ENCODE results near the gene TBX6.
"Not testable (repeated sequence)": the region's sequence is repeated elsewhere in the genome, so short reads cannot be mapped to it uniquely, and the experiment has no call there.

The TBX6 gene

DNA sequence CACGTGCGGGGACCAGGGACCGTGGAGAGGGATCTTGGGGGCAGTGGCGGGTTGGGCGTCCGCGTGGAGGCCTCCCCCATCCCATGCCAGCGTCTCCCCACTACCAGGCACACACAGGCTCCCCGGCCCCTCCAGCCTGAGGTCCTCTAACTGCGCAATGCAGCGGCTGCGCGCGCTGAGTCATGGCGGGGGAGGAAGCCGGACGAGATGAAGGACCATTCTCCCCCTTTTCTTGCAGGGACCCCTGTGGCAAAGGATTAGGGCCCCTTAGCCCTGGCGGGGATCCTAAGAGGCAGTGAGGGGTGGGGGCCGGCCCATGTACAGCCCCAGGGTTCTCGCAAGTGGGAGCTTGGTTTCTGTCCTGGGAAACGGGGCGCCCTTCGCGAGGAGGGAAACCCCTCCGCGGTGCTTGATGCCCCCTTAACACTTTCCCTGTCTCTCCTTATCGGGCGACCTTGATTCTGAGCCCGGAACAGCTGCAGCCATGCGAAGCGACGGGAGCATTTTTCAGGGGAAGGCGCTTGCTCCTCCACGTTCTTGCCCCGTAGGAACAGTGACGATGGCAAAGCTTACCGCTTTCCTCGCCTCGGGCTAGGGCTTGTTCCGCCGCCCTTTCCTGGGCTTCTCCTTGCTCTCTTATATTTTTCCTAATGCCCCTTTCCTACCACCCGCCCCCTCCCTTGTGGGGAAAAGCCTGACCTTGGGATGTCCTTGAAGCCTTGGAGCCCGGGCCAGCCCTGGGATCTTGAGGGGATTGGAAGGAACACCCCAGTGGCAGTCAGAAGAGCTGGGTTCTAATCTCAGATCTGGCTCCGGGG, 25.6 kb downstream of the TBX6 start:
- no peak for FAIRE-seq

DNA sequence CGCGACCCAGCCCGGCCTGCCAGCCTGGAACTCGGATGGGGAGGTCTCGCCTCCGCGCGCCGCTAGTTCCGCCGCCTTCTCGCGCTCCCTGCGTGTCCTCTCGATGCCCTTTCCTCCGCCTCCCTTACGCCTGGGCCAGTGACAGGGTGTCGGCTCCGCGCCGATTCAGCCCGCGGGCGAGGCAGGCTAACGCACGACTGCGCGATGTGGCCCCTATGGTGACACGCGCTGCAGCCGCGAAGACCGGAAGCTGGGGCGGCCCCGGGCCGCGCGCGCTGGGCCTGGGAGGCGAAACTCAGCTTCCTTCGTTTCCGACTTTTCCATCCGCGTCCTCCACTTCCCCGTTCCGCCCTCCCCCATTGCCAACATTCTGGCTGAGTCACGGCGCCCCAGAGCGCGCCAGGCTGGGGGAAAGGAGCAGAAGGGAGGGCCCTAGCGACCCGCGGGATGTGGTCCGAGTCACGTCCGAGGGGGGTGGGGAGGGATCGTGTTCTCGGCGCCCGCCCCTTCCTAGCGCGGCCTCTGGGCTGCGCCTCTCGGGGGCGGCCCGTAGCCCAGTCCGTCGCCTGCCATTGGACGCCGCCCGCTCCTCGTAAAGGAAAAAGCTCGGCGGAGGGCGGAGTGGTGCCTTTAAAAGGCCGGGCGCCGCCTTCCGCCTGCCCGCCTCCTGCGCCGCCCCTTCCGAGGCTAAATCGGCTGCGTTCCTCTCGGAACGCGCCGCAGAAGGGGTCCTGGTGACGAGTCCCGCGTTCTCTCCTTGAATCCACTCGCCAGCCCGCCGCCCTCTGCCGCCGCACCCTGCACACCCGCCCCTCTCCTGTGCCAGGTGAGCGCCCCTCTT, 26.4 kb downstream of the TBX6 start, which contains the start of gene ALDOA:
TSS of gene ALDOA (plus strand) at position 659 of the 841 bp plus-strand sequence. CDS start 1,138 bp downstream, outside the sequence.
- FAIRE-seq = peak; percentile 68

DNA sequence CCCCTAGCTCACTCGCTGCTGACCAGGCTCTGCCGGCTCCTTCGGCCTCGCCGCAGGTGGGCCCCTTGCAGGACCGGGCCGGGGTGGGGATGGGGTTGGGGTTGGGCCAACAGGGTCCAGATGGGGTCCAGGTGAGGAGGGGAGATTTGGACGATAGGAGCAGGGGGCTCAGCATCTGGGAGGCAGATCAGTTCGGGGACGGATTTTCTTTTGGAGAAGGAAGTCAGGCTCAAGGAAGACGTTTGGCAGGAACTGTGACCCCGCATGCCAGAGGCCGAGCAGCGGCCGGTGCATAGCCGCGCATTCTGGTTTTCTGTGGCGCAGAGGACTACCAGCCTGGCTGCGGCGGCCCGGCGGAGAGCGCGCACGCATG, 27.0 kb downstream of the TBX6 start:
- FAIRE-seq = no peak

DNA sequence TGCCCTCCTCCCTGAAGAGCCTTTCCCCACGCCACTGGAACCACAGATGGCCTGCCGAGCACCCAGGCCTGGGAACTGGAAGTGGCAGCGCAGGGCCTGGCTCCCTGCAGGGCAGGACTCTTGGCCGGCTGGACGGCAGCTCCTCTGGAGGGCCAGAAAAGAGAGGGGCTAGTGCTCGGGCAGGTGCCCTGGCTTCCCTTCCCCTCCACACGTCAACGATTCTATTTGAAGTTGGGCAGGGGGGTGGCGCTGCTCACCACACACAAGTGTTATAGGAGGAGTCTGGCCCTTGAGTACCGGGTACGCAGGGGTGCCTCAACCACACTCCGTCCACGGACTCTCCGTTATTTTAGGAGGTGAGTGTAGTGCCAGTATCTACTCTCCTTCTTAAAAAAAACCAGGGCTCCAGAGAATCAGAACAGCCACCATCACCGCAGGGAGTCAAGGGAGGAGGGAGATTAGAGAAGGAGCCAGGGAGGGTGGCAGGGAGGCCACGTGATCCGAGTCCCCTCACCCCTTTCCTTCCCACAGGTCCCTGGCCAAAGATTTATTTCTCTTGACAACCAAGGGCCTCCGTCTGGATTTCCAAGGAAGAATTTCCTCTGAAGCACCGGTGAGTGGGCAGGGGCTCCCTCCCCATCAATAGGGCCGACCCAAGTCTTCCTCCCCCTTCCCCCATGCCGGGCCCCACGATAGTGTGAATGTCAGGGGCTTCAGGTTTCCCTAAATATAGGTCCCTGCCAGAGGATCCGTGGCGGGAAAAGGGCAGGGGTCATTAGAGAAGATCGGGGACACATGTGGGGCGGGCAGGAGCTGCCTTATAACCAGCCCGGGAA, 27.6 kb downstream of the TBX6 start:
- no peak for FAIRE-seq

DNA sequence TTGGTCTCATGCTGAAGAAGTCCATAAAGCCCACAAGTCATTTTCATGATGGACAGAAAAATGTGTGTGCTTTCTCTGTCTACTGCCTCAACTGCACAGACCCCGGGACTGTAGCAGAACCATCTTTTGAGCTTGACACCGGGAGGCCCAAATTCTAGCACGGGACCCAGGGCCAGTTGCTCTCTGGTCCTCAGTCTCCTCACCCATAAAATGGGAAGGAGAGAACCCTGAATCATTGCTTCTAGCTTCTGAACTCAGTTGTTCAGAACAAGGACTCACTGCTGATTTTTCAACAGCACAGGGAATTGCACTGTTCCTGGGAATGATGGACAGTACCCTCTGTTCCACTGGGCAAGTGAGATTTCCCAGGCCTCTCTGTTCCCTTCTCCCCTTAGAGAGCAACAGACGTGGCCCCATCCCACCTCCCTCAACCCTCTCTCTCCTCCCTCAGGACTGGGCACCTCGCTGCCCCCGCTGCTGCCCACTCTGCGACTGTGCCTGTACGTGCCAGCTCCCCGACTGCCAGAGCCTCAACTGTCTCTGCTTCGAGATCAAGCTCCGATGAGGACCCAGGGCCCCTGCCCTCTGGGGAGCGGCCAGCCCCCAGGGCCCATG, 28.3 kb downstream of the TBX6 start:
- no peak for FAIRE-seq

DNA sequence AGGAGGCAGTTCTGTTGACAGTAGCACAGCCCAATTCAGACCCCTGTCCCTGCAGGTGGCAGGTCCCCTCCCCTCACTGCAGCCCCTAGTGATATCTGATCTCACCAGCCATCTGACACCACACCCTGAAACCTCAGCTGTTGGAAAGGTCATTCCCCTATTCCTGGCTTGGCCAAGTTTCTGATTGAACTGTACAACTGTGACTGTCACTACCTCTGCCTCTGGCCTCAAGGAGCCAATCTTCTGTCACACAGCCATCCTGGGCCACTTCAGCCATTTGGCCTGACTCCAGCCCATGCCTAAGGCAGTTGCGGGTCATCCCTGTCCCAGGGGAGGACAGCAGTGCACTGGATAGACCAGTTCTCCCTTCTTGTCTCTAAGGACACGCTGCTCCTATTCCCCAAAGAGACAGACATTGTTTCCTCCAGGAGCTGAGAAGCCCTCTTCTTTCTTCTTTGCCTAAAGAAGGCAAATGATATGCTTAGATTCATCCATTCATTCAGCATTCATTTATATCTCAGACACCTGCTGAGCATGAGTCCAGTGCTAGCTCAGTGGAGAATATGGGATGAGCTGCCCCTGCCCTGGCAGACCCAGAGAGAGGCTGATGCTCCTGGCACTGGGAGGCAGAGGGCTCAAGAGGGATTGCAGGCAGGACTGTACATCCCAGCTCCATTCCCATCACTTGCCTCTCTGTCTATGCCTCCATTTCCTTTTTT, 30.7 kb downstream of the TBX6 start:
- no peak for FAIRE-seq

DNA sequence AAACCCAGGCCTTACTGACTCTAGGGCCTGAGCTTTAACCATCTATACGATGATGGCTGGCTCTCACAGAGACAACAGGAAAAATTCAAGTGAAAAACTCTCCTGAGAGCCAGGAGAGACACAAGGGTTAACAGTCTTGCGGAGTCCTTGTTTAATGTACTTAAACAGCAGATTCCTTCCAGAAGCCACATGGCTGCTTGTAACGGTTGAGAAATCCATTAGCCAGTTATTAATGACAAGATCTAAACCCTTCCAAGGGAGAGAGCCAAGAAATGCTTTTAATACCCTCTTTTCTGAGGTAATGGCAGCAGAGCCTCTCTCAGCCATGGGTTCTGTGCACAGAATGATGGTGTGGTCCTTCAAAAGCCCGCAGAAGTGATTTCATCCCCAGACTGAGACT, 31.4 kb downstream of the TBX6 start:
- no peak for FAIRE-seq

DNA sequence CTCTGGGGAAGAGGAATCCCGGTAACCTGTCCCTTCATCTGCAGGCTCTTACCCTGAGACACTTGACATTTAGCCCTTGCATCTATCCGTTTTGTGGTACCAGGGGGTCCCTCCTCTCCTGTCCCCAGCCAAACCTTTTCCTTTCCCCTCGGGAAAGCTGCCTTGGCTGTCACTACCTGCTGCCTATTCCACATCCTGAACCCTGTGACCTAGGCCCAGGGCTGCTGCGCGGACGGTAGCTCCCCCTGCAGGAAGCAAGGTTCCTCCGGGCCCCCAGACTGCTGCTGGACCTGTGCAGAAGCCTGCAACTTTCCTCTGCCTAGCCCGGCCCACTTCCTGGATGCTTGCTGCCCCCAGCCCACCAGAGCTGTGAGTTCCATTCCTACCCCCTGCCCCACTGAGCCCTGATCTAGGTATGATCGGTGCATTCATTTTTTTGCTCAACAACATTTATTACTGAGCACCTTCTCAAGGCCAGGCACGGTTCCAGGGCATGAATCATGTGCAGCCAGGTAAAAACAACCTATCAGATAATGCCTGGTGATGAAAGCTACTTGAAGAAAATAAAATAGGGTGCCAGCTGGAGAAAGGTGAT, 36.7 kb downstream of the TBX6 start:
- no peak for FAIRE-seq

DNA sequence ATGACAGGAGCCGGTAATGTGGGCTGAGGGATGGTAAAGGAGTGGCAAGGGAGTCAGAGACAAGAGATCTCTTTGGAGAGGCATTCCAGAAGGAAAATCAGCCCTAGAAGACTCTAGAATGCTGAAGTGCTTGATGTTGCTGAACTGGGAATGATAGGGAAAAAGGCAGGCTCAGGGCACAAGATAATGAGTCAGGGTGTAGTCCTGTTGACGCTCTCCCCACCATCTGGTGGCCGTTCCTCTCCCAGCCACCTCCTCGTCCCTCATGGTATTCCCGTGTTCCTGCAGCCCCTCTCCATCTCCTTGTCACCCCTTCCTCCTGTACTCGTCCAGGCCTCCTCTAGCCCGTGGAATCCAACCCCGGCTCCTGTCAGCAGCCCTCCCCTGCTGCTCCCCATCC, 37.3 kb downstream of the TBX6 start:
- no peak for FAIRE-seq

DNA sequence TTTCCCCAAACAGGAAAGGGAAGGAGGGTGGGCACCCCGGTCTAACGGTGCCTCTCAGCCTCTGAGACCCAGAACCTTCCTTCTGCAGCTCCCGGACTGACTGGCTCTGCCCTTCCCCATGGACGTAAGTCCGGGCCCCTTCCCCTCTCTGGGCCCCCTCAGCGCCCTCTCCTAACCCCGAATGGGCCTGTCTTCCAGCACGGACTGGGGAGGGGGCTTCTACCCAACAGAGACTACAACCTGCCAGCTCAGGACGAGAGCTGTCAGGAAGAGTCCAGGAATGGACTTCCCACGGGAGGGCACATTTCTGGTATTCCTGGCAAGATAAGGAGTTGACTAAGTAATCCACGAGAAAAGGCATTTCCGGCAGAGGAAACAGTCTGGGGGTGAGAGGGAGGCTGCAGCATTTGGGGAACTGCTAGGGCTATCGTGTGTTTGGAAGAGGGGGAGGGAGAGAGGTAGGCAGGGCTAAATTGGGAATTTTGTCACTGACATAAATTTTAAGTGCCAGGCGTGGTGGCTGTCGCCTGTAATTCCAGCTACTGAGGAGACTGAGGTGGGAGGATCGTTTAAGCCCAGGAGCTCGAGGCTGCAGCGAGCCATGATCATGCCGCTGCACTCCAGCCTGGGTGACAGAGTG, 38.2 kb downstream of the TBX6 start:
- no peak for FAIRE-seq

DNA sequence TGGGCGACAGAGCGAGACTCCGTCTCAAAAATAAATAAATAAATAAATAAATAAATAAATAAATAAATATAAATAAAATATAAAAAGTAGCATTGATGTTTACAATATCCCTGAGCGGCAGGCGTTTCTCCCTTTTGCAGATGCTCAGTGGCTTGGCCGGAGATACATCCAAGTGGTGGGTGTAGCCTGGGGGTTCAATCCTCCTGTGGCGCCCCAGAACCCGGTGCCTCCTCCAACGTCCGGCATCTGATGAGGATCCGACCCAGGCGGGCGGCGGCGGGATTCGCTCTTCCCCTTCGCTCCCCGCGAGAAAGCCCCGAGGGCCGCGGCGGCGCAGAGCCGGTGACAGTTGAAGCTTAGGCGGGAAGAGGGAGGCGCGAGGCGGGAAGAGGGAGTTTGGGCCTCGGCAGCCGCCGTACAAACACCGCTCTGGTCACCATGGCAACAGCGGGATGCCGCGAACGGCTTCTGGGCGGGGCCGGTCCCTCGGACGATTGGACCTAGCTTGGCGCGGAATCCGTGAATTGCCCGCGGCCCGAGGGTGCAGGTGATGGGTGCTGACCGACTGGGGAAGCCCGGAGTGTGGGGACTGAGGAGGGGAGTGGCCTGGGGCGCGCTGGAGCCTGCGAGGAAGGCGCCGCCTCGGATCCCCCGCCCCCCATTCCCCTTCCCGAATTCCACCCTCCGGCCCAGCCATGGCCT, 38.9 kb downstream of the TBX6 start:
- FAIRE-seq = no peak

DNA sequence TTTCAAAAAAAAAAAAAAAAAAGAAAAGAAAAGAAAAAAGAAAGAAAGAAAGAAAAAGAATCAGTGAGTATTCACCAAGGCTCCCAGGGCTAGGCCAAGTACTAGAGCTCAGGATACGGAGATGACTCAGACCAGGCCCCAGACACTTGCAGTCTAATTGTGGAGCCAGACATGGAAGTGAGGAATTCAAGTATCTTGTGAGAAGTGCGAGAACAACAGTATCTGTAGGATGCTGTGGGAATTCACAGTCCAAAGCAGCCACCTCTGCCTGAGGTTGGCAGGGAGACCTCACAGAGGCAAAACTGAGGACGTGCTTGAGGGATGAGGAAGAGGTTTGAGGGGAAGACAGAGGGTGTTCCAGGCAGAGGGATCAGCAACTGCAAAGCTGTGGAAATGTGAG, 40.2 kb downstream of the TBX6 start:
- no peak for FAIRE-seq

DNA sequence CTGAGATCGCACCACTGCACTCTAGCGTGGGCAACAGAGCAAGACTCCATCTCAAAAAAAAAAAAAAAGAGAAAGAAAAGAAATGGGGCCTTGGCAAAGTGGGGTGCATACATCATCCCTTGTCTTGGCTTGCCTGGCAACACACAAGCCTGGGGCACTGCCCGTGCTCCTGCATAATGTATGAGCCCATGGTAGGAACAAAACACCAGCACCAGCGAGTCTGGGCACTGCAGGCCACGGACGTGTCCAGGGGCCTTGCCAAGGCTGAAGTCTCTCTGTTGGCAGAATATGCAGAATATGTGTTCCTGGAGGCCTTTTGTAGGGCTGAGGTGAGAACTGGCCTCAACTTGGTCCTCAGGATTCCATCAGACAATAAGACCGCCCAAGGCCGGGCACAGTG, 41.9 kb downstream of the TBX6 start:
- no peak for FAIRE-seq

DNA sequence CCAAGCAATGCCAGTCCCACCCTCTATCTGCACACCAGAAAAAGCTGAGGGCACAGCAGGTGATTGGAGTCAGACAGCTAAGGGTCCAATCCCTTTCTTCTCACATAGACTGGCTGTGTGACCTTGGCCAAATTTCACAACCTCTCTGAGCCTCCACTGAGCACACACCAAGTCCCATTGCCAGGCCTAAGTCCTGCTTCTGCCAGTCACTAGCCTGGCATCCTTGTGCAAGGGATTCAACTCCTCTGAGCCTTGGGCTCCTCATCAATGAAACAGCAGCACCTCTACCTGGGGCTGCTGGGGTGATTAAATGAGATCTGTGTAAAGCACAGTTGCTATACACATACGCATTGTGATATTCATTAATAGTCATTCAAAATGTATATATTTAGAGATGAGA, 45.1 kb downstream of the TBX6 start:
- no peak for FAIRE-seq

DNA sequence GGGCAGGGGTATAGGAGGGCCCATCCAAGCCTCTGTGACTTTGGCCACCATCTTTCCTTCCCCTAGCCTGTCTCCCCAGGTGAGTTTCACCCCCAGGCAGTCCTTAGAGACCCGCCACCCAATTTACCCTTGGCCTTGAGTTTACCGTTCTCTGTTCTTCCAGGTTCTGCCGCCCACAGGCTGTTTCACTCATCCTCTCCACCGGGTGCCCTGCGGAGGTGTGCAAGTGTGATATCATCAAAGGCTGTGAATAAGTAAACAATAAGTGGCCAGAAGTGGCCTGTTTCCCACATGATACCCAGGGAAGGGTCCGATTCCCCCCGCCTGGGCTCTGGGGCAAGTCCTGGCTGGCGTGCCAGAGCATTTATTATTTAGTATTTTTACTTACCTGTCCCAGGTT, 45.5 kb downstream of the TBX6 start:
- FAIRE-seq = no peak

DNA sequence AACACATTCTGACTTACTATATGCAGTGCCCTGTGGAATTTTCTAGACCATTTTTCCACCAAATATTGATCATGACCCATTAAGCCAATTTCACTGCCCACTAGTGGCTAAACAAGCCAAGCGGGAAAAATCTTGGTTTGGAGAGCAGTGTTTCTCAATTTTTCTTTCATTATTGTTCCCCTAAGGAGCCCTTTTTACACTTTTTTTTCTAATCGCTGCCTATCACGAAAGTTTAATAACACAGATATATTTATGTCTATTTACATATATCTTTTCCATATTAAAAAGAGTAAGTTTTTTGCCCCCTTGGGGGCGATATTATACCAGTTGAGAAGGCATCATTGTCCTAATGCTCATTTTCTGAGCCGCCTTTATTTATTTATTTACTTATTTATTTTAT, 49.9 kb downstream of the TBX6 start:
- FAIRE-seq = peak; percentile 89

DNA sequence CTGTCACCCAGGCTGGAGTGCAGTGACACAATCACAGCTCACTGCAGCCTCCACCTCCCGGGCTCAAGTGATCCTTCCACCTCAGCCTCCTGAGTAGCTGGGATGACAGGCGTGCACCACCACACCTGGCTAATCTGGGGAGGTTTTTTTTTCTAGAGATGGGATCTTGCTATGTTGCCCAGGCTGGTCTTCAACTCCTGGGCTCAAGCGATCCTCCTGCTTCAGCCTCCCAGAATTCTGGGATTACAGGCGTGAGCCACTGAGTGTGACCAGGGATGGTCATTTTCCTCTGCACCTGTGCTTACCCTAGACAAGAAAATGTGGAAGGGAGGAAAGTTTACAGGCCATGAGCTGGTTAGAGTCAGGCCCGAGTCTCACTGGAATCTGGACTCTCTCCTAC, 51.0 kb downstream of the TBX6 start:
- FAIRE-seq = not testable (repeated sequence)

DNA sequence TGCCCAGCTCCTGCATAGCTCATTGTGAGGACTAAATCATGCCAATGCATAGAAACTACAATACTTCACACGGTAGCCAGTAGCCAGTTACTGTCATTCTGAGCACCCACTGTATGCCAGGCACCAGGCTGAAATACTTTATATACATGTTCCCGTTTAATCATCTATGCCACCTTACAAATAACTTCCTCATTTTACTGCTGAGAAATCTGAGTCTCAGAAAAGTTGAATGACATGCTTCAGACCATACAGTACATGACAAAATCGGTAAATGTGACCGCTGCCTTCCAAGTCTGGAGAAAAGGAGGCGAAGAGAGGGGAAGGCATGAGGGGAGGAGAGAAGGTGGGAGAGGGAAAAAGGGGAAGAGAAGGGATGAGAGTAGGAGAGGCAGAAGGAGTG, 51.5 kb downstream of the TBX6 start:
- no peak for FAIRE-seq
